GM12801 (cell line): Measurements from ENCODE around the gene NABP1.

ENCODE experiments used
- TF ChIP-seq, protein P1 (sequence below): IDR thresholded peaks from one replicate; pipeline ENCODE4 v1.5.1; 2011; ENCODE audit warnings: control low read depth; ENCODE audit not compliant: insufficient read length; ENCODE audit errors: extremely low read depth

Gene NABP1

GRCh38 chr2:191642541-191642940 is 35.4 kb upstream of the NABP1 start:
- TF ChIP-seq, protein P1, sequence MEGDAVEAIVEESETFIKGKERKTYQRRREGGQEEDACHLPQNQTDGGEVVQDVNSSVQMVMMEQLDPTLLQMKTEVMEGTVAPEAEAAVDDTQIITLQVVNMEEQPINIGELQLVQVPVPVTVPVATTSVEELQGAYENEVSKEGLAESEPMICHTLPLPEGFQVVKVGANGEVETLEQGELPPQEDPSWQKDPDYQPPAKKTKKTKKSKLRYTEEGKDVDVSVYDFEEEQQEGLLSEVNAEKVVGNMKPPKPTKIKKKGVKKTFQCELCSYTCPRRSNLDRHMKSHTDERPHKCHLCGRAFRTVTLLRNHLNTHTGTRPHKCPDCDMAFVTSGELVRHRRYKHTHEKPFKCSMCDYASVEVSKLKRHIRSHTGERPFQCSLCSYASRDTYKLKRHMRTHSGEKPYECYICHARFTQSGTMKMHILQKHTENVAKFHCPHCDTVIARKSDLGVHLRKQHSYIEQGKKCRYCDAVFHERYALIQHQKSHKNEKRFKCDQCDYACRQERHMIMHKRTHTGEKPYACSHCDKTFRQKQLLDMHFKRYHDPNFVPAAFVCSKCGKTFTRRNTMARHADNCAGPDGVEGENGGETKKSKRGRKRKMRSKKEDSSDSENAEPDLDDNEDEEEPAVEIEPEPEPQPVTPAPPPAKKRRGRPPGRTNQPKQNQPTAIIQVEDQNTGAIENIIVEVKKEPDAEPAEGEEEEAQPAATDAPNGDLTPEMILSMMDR: no peak

DNA sequence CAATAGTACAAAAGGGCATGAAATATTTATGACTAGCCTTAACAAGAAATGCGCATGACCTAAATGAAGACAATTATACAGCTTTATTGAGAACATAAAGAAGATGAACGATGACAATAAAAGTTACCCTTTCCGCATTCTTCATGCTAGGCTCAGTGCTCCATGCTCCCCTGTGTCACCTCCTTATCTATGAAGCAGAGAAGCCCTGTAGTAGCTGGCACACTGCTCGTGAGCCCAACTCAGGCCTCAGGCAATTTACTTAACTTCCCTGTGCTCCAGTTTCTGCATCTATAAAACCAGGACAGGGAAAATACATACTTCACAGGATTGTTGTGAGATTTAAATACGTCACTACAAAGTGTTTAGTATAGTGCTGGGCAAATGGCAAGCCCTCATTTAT is 34.5 kb upstream of the NABP1 start:
- TF ChIP-seq, protein P1: no peak

GRCh38 chr2:191645032-191645431 is 32.9 kb upstream of the NABP1 start:
- TF ChIP-seq, protein P1: no peak

GRCh38 chr2:191645434-191646162 is 32.3 kb upstream of the NABP1 start:
- TF ChIP-seq, protein P1: no peak

- TF ChIP-seq, protein P1: no peak
Measured at GRCh38 chr2:191646163-191646902, 31.6 kb upstream of the NABP1 start.

DNA sequence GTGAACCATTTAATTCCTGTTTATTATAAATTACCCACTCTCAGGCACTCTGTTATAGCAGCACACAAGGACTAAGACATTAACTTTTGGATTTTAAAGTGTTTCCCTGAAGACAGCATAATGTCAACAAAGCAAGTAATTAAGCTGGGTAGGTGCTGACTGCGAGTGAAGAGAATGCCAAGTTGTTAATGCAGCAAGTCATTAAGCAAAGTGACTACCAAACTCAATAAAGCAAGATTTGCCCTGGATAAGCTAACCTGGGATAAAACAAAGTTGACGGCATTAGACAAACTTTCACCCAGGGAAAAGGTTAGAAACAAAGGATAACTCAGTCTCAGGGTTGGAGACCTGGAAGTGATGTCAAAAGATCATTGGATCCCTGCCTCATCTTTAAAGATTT is 28.4 kb upstream of the NABP1 start:
- TF ChIP-seq, protein P1: no peak

DNA sequence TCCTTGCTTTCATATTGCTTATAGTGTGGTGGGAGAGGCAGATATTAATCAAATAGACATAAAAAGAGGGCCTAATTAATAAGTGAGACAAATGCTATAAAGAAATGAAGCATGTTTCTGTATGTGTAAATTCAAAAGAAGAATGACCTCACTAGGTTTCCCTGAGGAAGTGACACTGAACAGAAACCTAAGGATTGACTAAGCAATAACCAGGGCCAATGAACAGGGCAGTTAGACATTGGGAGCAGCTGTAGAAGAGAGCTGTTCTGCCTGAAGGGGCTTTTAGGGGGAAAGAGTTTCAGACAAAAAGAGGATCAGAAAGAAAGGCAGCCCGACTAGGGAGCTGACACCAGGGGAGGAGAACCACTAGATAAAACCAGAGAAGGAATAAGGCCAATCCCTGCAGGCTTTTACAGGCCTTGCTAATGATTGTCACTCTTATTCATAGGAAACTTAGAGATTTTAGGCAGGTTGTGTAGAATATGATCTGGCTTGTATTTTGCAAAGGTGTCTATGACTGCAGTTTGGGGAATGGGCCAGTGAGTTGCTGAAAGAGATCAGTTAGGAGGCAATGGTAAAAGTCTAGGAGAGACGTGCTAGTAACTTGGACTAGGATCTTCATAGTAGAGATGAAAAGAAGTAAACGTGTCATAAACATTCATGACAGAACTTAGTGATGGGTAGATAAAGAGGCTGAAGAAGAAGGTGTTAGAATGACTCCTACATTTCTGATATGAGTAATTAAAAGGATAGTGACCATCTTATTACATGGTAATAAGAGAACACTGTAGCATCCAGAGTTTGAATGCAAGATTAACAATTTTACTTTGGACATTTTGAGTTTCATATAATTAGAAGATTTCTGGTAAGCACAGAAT is 26.8 kb upstream of the NABP1 start:
- TF ChIP-seq, protein P1: no peak
